22Rv1 (cell line): ENCODE data around the gene ZBTB8OS.

Experiments used
- CTCF ChIP-seq: fragments of 450-650 bp; IDR thresholded peaks from 2 replicates; pipeline ENCODE4 v1.5.1; 2017; ENCODE audit warnings: mild to moderate bottlenecking
- ZFX ChIP-seq: fragments of 450-650 bp; IDR thresholded peaks from 2 replicates; pipeline ENCODE4 v1.6.1; 2017; ENCODE audit warnings: antibody characterized with exemption, borderline replicate concordance

GRCh38 chr1:32676945-32677344 is 26.6 kb upstream of the ZBTB8OS start:
- TF ChIP-seq CTCF = no peak
- no peak for TF ChIP-seq ZFX
